H54 (cell line): ENCODE measurements around the gene C17orf100.

Experiments used
- DNase-seq: peaks from one replicate; pipeline ENCODE4 v3.0.0; 2011; ENCODE audit warnings: low spot score, mixed read lengths; ENCODE audit not compliant: insufficient read length
- FAIRE-seq: peaks from 3 replicates; lab custom pipeline; 2011; peaks lifted over from hg19 to GRCh38; lab: Jason Lieb, UNC
- POLR2A ChIP-seq: IDR thresholded peaks from 2 replicates; pipeline ENCODE4 v1.6.1; 2011; ENCODE audit warnings: low read depth, mild to moderate bottlenecking, low read length

Gene C17orf100

GRCh38 chr17:6651354-6651918, at the start of gene C17orf100, which contains the start of gene MED31:
C17orf100 (plus strand) TSS chr17:6651762; CDS start chr17:6651914, 152 bp downstream.
MED31 (minus strand) TSS chr17:6651605; CDS start chr17:6651528, 77 bp downstream.
- TF ChIP-seq POLR2A = peak; percentile 32
- DNase-seq = peak; percentile 96
- peak; percentile 78 for FAIRE-seq

- TF ChIP-seq POLR2A = no peak
- no peak for FAIRE-seq
- DNase-seq = no peak
Observed at GRCh38 chr17:6602141-6602540, 49.4 kb upstream of the C17orf100 start.

GRCh38 chr17:6603744-6604325, 47.7 kb upstream of the C17orf100 start:
- FAIRE-seq (no peak), DNase-seq (no peak)
- no peak for TF ChIP-seq POLR2A

- FAIRE-seq = no peak
- TF ChIP-seq POLR2A = no peak
- DNase-seq = no peak
Observed at GRCh38 chr17:6605142-6605541, 46.4 kb upstream of the C17orf100 start.

GRCh38 chr17:6608321-6608720, 43.2 kb upstream of the C17orf100 start:
- FAIRE-seq (peak; percentile 91), DNase-seq (peak; percentile 11)
- TF ChIP-seq POLR2A = no peak

GRCh38 chr17:6610011-6610410, 41.6 kb upstream of the C17orf100 start:
- no peak for TF ChIP-seq POLR2A

GRCh38 chr17:6611231-6611630, 40.3 kb upstream of the C17orf100 start:
- no peak for TF ChIP-seq POLR2A
- DNase-seq = no peak
- FAIRE-seq = no peak

More at GRCh38 chr17:6610011-6610410, 41.6 kb upstream of the C17orf100 start:
- DNase-seq = no peak
- FAIRE-seq = no peak

- TF ChIP-seq POLR2A = no peak
- DNase-seq = no peak
- FAIRE-seq = no peak
Observed at GRCh38 chr17:6623941-6624340, 27.6 kb upstream of the C17orf100 start.

GRCh38 chr17:6626616-6627015, 24.9 kb upstream of the C17orf100 start:
- FAIRE-seq = no peak
- no peak for TF ChIP-seq POLR2A
- no peak for DNase-seq

- TF ChIP-seq POLR2A = no peak
- no peak for DNase-seq
- peak; percentile 66 for FAIRE-seq
Observed at GRCh38 chr17:6627019-6627418, 24.5 kb upstream of the C17orf100 start.

GRCh38 chr17:6630390-6630789, 21.2 kb upstream of the C17orf100 start:
- DNase-seq (no peak), FAIRE-seq (no peak)
- no peak for TF ChIP-seq POLR2A

GRCh38 chr17:6632530-6632929, 19.0 kb upstream of the C17orf100 start:
- no peak for TF ChIP-seq POLR2A
- DNase-seq = no peak
- no peak for FAIRE-seq

GRCh38 chr17:6633263-6633662, 18.3 kb upstream of the C17orf100 start:
- no peak for TF ChIP-seq POLR2A
- no peak for FAIRE-seq

GRCh38 chr17:6636105-6636504, 15.5 kb upstream of the C17orf100 start:
- TF ChIP-seq POLR2A = no peak
- FAIRE-seq = no peak
- no peak for DNase-seq

More at GRCh38 chr17:6633263-6633662, 18.3 kb upstream of the C17orf100 start:
- no peak for DNase-seq
